HG03025 (cell line): ENCODE measurements around the gene ZKSCAN4.

Source experiments
- ATAC-seq: cut with Tn5 transposase; IDR thresholded peaks from one replicate; pipeline ENCODE4 v1.9.1; 2021; ENCODE audit warnings: mild to moderate bottlenecking, moderate library complexity; ENCODE audit not compliant: unreplicated experiment, low FRiP score

Gene ZKSCAN4

GRCh38 chr6:28252009-28252975 lies at the start of gene ZKSCAN4:
ZKSCAN4 (minus strand) TSS chr6:28252269; CDS start chr6:28251980, 289 bp downstream.
- peak; percentile 49 for ATAC-seq

- no peak for ATAC-seq
Observed at GRCh38 chr6:28296520-28297060, 44.5 kb upstream of the ZKSCAN4 start.

- no peak for ATAC-seq
Observed at GRCh38 chr6:28295326-28295725, 43.3 kb upstream of the ZKSCAN4 start.

- ATAC-seq: no peak
Observed at GRCh38 chr6:28291573-28291972, 39.5 kb upstream of the ZKSCAN4 start.

GRCh38 chr6:28282926-28283325 lies 30.9 kb upstream of the ZKSCAN4 start:
- no peak for ATAC-seq

GRCh38 chr6:28281288-28282064 lies 29.4 kb upstream of the ZKSCAN4 start, which contains the start of gene PGBD1:
PGBD1 (plus strand) TSS chr6:28281572; CDS start chr6:28283814, 2,242 bp downstream.
- ATAC-seq: peak; percentile 89

GRCh38 chr6:28280595-28281287 lies 28.7 kb upstream of the ZKSCAN4 start:
- no peak for ATAC-seq

GRCh38 chr6:28277746-28278145 lies 25.7 kb upstream of the ZKSCAN4 start:
- no peak for ATAC-seq

- ATAC-seq: no peak
Observed at GRCh38 chr6:28274888-28275287, 22.8 kb upstream of the ZKSCAN4 start.

GRCh38 chr6:28269492-28269891 lies 17.4 kb upstream of the ZKSCAN4 start:
- ATAC-seq: no peak

- ATAC-seq: no peak
Observed at GRCh38 chr6:28267695-28268059, 15.6 kb upstream of the ZKSCAN4 start.

GRCh38 chr6:28266962-28267694 lies 15.1 kb upstream of the ZKSCAN4 start, which contains the start of gene ZSCAN26:
ZSCAN26 (plus strand) TSS chr6:28267143; CDS start chr6:28271920, 4,777 bp downstream.
- peak; percentile 92 for ATAC-seq

- ATAC-seq: no peak
Observed at GRCh38 chr6:28266563-28266961, 14.5 kb upstream of the ZKSCAN4 start.

GRCh38 chr6:28264834-28265401 lies 12.8 kb upstream of the ZKSCAN4 start:
- ATAC-seq: no peak

- ATAC-seq: no peak
Observed at GRCh38 chr6:28263922-28264321, 11.9 kb upstream of the ZKSCAN4 start.

GRCh38 chr6:28258877-28259777 lies 7.1 kb upstream of the ZKSCAN4 start, which contains the start of gene NKAPL:
NKAPL (plus strand) TSS chr6:28259297; CDS start chr6:28259372, 75 bp downstream.
- ATAC-seq: no peak

GRCh38 chr6:28257042-28257441 lies 5.0 kb upstream of the ZKSCAN4 start:
- no peak for ATAC-seq

- no peak for ATAC-seq
Observed at GRCh38 chr6:28254121-28254519, 2.1 kb upstream of the ZKSCAN4 start.
